Measurements from ENCODE around the gene ZBTB12. TPM values are rescaled to one million over a fixed set of nuclear protein-coding genes. Genes with fewer than 3 reads are reported as not detected.

Gene ZBTB12
- total and polyA plus RNA-seq, 2 of the 13 experiments (the other 11 are each of a cell fraction or from before 2014, with no cell fraction given): 4.8 to 6.0 TPM

DNA sequence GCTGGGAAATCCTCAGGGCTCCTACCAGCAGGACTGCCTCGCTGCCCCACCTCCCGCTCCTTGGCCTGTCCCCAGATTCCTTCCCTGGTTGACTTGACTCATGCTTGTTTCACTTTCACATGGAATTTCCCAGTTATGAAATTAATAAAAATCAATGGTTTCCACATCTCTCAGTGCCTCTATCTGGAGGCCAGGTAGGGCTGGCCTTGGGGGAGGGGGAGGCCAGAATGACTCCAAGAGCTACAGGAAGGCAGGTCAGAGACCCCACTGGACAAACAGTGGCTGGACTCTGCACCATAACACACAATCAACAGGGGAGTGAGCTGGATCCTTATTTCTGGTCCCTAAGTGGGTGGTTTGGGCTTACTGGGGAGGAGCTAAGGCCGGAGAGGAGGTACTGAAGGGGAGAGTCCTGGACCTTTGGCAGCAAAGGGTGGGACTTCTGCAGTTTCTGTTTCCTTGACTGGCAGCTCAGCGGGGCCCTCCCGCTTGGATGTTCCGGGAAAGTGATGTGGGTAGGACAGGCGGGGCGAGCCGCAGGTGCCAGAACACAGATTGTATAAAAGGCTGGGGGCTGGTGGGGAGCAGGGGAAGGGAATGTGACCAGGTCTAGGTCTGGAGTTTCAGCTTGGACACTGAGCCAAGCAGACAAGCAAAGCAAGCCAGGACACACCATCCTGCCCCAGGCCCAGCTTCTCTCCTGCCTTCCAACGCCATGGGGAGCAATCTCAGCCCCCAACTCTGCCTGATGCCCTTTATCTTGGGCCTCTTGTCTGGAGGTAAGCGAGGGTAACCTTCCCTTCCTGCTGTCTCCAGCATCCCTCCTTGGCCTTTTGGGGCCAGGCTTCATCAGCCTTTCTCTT is 43.9 kb upstream of the ZBTB12 start, which contains the start of gene CFB (continued):
- peak; percentile 65 for TF ChIP-seq MAX (IDR thresholded peaks at IDR 0.05)
- peak; percentile 45; the same call in 1 of the 2 replicates for TF ChIP-seq TFDP2 (CRISPR knock-in tag; IDR thresholded peaks at IDR 0.05)
- TF ChIP-seq NR2F2 (IDR thresholded peaks at IDR 0.05; ENCODE audit: borderline replicate concordance, low read depth): peak; percentile 90
- peak; percentile 36; the same call in 1 of the 2 replicates for TF ChIP-seq ZNF468 (CRISPR knock-in tag; IDR thresholded peaks at IDR 0.05)
- peak; percentile 95 for TF ChIP-seq ZNF747 (CRISPR knock-in tag; IDR thresholded peaks at IDR 0.05; ENCODE audit: borderline replicate concordance)
- peak; percentile 17; the same call in 1 of the 2 replicates for TF ChIP-seq CCDC6 (CRISPR knock-in tag; IDR thresholded peaks at IDR 0.05)
- TF ChIP-seq ZNF670 (CRISPR knock-in tag; IDR thresholded peaks at IDR 0.05; ENCODE audit: borderline replicate concordance): peak; percentile 86; the same call in 1 of the 2 replicates
- no peak; the same call in 1 of the 2 replicates for TF ChIP-seq ZFP41 (CRISPR knock-in tag; IDR thresholded peaks at IDR 0.05; ENCODE audit: borderline replicate concordance)
- TF ChIP-seq RAD21 (CRISPR knock-in tag; IDR thresholded peaks at IDR 0.05): peak; percentile 40
- no peak for TF ChIP-seq MATR3 (CRISPR knock-in tag; IDR thresholded peaks at IDR 0.05)
- TF ChIP-seq ZNF264 (CRISPR knock-in tag; IDR thresholded peaks at IDR 0.05): peak; percentile 84
- TF ChIP-seq ETV5 (CRISPR knock-in tag; IDR thresholded peaks at IDR 0.05; ENCODE audit: borderline replicate concordance): peak; percentile 95
- TF ChIP-seq ARHGAP35 (CRISPR knock-in tag; IDR thresholded peaks at IDR 0.05; ENCODE audit: borderline replicate concordance): no peak; the same call in 1 of the 2 replicates
- TF ChIP-seq AGO2 (optimal IDR thresholded peaks at IDR 0.05; ENCODE audit: low read depth, low read length): peak; percentile 55

All from HepG2 (cell line).